ENCODE measurements around the gene GGT6. TPM values are rescaled to one million over a fixed set of nuclear protein-coding genes. Genes with fewer than 3 reads are reported as not detected.
"Not testable (repeated sequence)": the region's sequence is repeated elsewhere in the genome, so short reads cannot be mapped to it uniquely, and the experiment has no call there.

The GGT6 gene, protein sequence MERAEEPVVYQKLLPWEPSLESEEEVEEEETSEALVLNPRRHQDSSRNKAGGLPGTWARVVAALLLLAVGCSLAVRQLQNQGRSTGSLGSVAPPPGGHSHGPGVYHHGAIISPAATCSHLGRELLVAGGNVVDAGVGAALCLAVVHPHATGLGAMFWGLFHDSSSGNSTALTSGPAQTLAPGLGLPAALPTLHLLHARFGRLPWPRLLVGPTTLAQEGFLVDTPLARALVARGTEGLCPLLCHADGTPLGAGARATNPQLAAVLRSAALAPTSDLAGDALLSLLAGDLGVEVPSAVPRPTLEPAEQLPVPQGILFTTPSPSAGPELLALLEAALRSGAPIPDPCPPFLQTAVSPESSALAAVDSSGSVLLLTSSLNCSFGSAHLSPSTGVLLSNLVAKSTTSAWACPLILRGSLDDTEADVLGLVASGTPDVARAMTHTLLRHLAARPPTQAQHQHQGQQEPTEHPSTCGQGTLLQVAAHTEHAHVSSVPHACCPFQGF
- not detected for polyA plus RNA-seq (2013, experiment 1 of 4)
- polyA plus RNA-seq (2013, experiment 2 of 4): not detected
- not detected for polyA plus RNA-seq (2013, experiment 3 of 4)
- not detected for polyA plus RNA-seq (2013, experiment 4 of 4)

DNA sequence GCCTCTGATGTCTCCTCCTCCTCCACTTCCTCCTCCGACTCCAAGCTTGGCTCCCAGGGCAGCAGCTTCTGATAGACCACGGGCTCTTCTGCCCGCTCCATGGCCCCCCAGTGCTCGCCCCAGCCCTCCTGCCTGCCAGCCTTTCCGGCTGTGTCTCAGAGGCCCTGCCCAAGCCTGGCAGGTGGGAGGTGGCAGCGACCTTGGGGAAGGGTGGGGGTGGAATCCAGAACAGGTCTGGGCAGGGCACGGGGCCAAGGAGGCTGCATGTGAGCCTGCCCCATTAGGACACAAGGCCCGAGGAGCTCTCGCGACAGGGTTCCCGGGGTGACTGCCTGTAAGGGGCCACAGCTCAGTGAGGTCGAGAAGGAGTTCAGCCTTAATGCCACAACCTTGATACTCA is at the start of gene GGT6:
GGT6 (minus strand) TSS at position 157 of the 400 bp plus-strand sequence; CDS start at position 101, 56 bp downstream.
- Histone ChIP-seq H3K36me3 (ENCODE audit: control insufficient read depth, insufficient read depth, low read length) (no peaks in the 10 kb centered on the region), H3K4me3 (ENCODE audit: insufficient read depth, low read depth, low read length) (no peak within 1 kb of the TSS), H3K27ac (ENCODE audit: insufficient read depth, low read depth, low read length, poor library complexity, severe bottlenecking) (no peak within 1 kb of the TSS), H3K9me3 (ENCODE audit: control insufficient read depth, low read length) (no peaks in the 10 kb centered on the region), H3K4me1 (ENCODE audit: control insufficient read depth, insufficient read depth, low read length) (peaks cover 13% of the 10 kb centered on the region), H3K27me3 (ENCODE audit: control insufficient read depth, insufficient read depth, low read length, poor library complexity, severe bottlenecking) (no peaks in the 10 kb centered on the region)
- 86 to 87% methylated on average over 12 of the region's 12 CpGs for WGBS, 2 experiments

DNA sequence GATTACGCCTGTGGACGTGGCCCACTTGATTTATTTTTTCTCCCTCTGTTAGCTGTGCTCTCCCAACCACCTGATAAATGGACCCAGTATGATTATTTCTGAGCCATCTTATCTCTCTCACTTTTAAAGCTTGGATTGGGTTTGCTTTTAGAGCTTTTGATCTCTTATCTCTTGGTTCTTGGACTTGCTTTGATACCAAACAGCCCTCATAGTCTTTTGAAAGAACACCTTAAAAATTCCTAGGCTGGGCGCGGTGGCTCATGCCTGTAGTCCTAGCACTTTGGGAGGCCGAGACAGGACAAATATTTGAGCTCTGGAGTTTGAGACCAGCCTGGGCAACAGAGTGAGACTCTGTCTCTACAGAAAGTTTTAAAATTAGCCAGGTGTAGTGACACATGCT is 49.8 kb upstream of the GGT6 start:
- no peak overlapping the region for H3K4me3 ChIP-seq (ENCODE audit: insufficient read depth, low read depth, low read length)
- H3K9me3 ChIP-seq (ENCODE audit: control insufficient read depth, low read length): no peaks in the 10 kb centered on the region
- no peak overlapping the region for H3K27ac ChIP-seq (ENCODE audit: insufficient read depth, low read depth, low read length, poor library complexity, severe bottlenecking)
- 90 to 95% methylated on average over 5 of the region's 5 CpGs for WGBS, 2 experiments
- H3K36me3 ChIP-seq (ENCODE audit: control insufficient read depth, insufficient read depth, low read length): no peaks in the 10 kb centered on the region
- peaks cover 13% of the 10 kb centered on the region for H3K4me1 ChIP-seq (ENCODE audit: control insufficient read depth, insufficient read depth, low read length)
- H3K27me3 ChIP-seq (ENCODE audit: control insufficient read depth, insufficient read depth, low read length, poor library complexity, severe bottlenecking): no peaks in the 10 kb centered on the region

DNA sequence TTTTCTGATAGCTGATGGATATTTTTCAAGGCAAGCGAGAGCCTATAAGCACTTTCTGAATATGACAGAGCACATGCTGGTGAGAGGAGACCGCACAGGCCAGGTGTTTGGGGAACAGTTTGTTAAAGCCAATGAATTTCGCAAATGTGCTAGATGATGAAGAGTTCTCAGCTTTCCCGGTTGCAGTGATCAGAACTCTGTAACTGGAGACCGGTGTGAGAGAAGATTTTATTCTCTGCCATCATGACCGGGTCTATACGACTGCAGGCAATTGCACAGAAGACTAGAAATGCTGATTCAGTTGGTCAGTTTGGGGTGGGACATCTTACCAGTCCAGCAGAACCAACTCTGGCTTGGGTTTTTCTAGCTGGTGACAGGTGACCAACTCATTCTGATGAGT is 49.4 kb upstream of the GGT6 start:
- no peaks in the 10 kb centered on the region for H3K9me3 ChIP-seq (ENCODE audit: control insufficient read depth, low read length)
- H3K27ac ChIP-seq (ENCODE audit: insufficient read depth, low read depth, low read length, poor library complexity, severe bottlenecking): no peak overlapping the region

GRCh38 chr17:4607773-4608187 is 47.4 kb upstream of the GGT6 start:
- Histone ChIP-seq H3K4me1 (ENCODE audit: control insufficient read depth, insufficient read depth, low read length) (peaks cover 19% of the 10 kb centered on the region), H3K27ac (ENCODE audit: insufficient read depth, low read depth, low read length, poor library complexity, severe bottlenecking) (no peak overlapping the region)
- WGBS, 2 experiments: 51 to 53% methylated on average over 9 of the region's 9 CpGs

More for the DNA sequence above, 49.4 kb upstream of the GGT6 start:
- Histone ChIP-seq H3K36me3 (ENCODE audit: control insufficient read depth, insufficient read depth, low read length) (no peaks in the 10 kb centered on the region), H3K4me1 (ENCODE audit: control insufficient read depth, insufficient read depth, low read length) (peaks cover 13% of the 10 kb centered on the region), H3K27me3 (ENCODE audit: control insufficient read depth, insufficient read depth, low read length, poor library complexity, severe bottlenecking) (no peaks in the 10 kb centered on the region), H3K4me3 (ENCODE audit: insufficient read depth, low read depth, low read length) (no peak overlapping the region)
- WGBS, 2 experiments: 96 to 97% methylated on average over 7 of the region's 7 CpGs

DNA sequence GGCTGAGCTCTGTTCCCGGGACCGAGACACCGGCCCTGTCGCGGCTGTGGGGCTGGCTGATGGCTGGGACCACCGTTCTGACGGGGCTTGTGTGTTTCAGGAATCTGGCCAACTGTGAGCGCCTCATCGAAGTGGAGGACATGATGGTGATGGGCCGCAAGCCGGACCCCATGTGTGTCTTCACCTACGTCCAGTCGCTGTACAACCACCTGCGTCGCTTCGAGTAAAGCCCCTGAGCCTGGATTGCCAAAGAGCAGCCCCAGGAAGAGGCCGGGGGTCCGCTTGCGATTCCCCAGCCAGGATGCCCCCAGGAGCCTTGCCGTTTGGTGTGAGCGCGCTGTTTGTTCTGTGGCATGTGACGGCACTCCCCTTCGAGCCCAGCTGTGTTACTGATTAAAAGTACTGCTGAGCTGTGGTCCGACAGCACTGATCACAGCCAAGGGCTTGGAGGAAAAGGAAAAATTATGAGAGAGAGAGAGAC is 46.9 kb upstream of the GGT6 start:
- Histone ChIP-seq H3K4me1 (ENCODE audit: control insufficient read depth, insufficient read depth, low read length) (peaks cover 19% of the 10 kb centered on the region), H3K9me3 (ENCODE audit: control insufficient read depth, low read length) (no peaks in the 10 kb centered on the region), H3K27ac (ENCODE audit: insufficient read depth, low read depth, low read length, poor library complexity, severe bottlenecking) (no peak overlapping the region), H3K4me3 (ENCODE audit: insufficient read depth, low read depth, low read length) (no peak overlapping the region), H3K36me3 (ENCODE audit: control insufficient read depth, insufficient read depth, low read length) (no peaks in the 10 kb centered on the region), H3K27me3 (ENCODE audit: control insufficient read depth, insufficient read depth, low read length, poor library complexity, severe bottlenecking) (no peaks in the 10 kb centered on the region)
- WGBS, 2 experiments: 86% methylated on average over 25 of the region's 25 CpGs

More at GRCh38 chr17:4607773-4608187, 47.4 kb upstream of the GGT6 start:
- H3K9me3 ChIP-seq (ENCODE audit: control insufficient read depth, low read length): no peaks in the 10 kb centered on the region
- no peaks in the 10 kb centered on the region for H3K27me3 ChIP-seq (ENCODE audit: control insufficient read depth, insufficient read depth, low read length, poor library complexity, severe bottlenecking)
- no peak overlapping the region for H3K4me3 ChIP-seq (ENCODE audit: insufficient read depth, low read depth, low read length)
- no peaks in the 10 kb centered on the region for H3K36me3 ChIP-seq (ENCODE audit: control insufficient read depth, insufficient read depth, low read length)

DNA sequence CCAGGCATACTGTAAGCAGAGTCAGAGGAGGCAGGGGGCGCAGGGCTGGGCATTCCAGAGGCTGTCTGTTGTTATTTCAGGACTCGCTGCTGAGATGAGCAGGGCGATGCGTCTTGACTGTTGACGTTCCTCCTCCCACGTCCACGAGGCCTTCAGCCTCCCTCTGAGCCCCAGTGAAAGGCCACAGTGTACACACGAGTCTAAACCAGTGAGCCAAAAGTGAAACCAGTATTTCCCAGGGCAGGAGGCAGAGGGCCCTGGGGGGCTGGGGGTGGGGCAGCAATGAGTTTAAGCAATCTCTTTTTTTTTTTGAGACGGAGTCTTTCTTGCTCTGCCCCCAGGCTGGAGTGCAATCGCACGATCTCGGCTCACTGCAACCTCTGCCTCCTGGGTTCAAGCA is 45.4 kb upstream of the GGT6 start:
- no peaks in the 10 kb centered on the region for H3K27me3 ChIP-seq (ENCODE audit: control insufficient read depth, insufficient read depth, low read length, poor library complexity, severe bottlenecking)
- 86 to 87% methylated on average over 12 of the region's 12 CpGs for WGBS, 2 experiments
- H3K4me3 ChIP-seq (ENCODE audit: insufficient read depth, low read depth, low read length): no peak overlapping the region
- no peaks in the 10 kb centered on the region for H3K9me3 ChIP-seq (ENCODE audit: control insufficient read depth, low read length)
- H3K4me1 ChIP-seq (ENCODE audit: control insufficient read depth, insufficient read depth, low read length): peaks cover 21% of the 10 kb centered on the region
- no peaks in the 10 kb centered on the region for H3K36me3 ChIP-seq (ENCODE audit: control insufficient read depth, insufficient read depth, low read length)
- no peak overlapping the region for H3K27ac ChIP-seq (ENCODE audit: insufficient read depth, low read depth, low read length, poor library complexity, severe bottlenecking)

- H3K36me3 ChIP-seq (ENCODE audit: control insufficient read depth, insufficient read depth, low read length); H3K9me3 ChIP-seq (ENCODE audit: control insufficient read depth, low read length); H3K27ac ChIP-seq (ENCODE audit: insufficient read depth, low read depth, low read length, poor library complexity, severe bottlenecking); H3K4me3 ChIP-seq (ENCODE audit: insufficient read depth, low read depth, low read length); H3K27me3 ChIP-seq (ENCODE audit: control insufficient read depth, insufficient read depth, low read length, poor library complexity, severe bottlenecking): not testable (repeated sequence)
- 85 to 90% methylated on average over 11 of the region's 11 CpGs for WGBS, 2 experiments
- H3K4me1 ChIP-seq (ENCODE audit: control insufficient read depth, insufficient read depth, low read length): peaks cover 32% of the 10 kb centered on the region
Measured at GRCh38 chr17:4604736-4605135, 44.4 kb upstream of the GGT6 start.

DNA sequence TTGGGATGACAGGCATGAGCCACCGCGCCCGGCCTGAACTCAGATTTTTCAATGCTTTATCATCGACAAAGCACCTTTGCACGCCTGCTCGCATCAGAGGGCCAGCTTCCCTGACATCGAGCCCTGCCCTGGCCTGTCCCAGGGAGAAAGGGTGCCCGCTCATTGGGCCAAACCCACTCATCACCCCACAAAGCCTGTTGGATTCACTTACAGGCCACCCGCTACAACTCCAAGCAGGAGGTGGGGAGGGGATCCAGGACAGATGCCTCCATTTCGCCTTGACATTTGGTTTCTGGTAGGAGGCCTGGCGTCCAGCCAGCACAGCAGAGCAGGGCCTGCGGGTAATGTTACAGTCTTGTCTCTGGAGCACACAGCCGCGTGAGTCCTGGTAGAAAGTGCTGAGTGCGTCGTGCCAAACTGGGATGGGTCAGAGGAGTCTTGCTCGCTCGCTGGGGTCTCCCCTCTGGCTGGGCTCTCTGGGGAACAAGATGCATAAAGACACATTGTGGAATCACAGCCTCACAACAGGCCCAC is 43.8 kb upstream of the GGT6 start:
- no peak overlapping the region for H3K4me3 ChIP-seq (ENCODE audit: insufficient read depth, low read depth, low read length)
- peaks cover 37% of the 10 kb centered on the region for H3K4me1 ChIP-seq (ENCODE audit: control insufficient read depth, insufficient read depth, low read length)
- no peaks in the 10 kb centered on the region for H3K9me3 ChIP-seq (ENCODE audit: control insufficient read depth, low read length)
- no peaks in the 10 kb centered on the region for H3K36me3 ChIP-seq (ENCODE audit: control insufficient read depth, insufficient read depth, low read length)
- H3K27me3 ChIP-seq (ENCODE audit: control insufficient read depth, insufficient read depth, low read length, poor library complexity, severe bottlenecking): no peaks in the 10 kb centered on the region
- H3K27ac ChIP-seq (ENCODE audit: insufficient read depth, low read depth, low read length, poor library complexity, severe bottlenecking): no peak overlapping the region
- WGBS, 2 experiments: 83 to 85% methylated on average over 18 of the region's 18 CpGs

GRCh38 chr17:4602041-4602440 is 41.7 kb upstream of the GGT6 start:
- H3K36me3 ChIP-seq (ENCODE audit: control insufficient read depth, insufficient read depth, low read length): no peaks in the 10 kb centered on the region
- H3K9me3 ChIP-seq (ENCODE audit: control insufficient read depth, low read length): no peaks in the 10 kb centered on the region
- H3K4me1 ChIP-seq (ENCODE audit: control insufficient read depth, insufficient read depth, low read length): peaks cover 37% of the 10 kb centered on the region
- H3K27ac ChIP-seq (ENCODE audit: insufficient read depth, low read depth, low read length, poor library complexity, severe bottlenecking): no peak overlapping the region
- H3K4me3 ChIP-seq (ENCODE audit: insufficient read depth, low read depth, low read length): no peak overlapping the region
- 88 to 93% methylated on average over 4 to 5 of the region's 5 CpGs for WGBS, 2 experiments
- H3K27me3 ChIP-seq (ENCODE audit: control insufficient read depth, insufficient read depth, low read length, poor library complexity, severe bottlenecking): no peaks in the 10 kb centered on the region

DNA sequence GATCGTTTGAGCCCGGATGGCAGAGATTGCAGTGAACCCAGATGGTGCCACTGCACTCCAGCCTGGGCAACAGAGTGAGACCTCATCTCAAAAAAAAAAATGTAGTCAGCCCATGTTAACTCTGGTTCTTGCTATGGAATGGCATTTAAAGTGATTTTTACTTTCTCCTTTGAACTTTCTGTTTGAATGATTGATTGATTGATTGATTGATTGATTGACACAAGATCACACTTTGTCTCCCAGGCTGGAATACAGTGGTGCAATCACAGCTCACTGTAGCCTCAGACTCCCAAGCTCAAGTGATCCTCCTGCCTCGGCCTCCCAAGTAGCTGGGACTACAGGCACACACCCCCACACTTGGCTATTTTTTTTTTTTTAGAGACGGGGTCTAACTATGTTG is 40.9 kb upstream of the GGT6 start:
- no peaks in the 10 kb centered on the region for H3K9me3 ChIP-seq (ENCODE audit: control insufficient read depth, low read length)

More for the DNA sequence above, 40.9 kb upstream of the GGT6 start:
- no peaks in the 10 kb centered on the region for H3K27me3 ChIP-seq (ENCODE audit: control insufficient read depth, insufficient read depth, low read length, poor library complexity, severe bottlenecking)
- 94 to 97% methylated on average over 4 of the region's 4 CpGs for WGBS, 2 experiments
- H3K27ac ChIP-seq (ENCODE audit: insufficient read depth, low read depth, low read length, poor library complexity, severe bottlenecking): no peak overlapping the region
- no peaks in the 10 kb centered on the region for H3K36me3 ChIP-seq (ENCODE audit: control insufficient read depth, insufficient read depth, low read length)
- H3K4me1 ChIP-seq (ENCODE audit: control insufficient read depth, insufficient read depth, low read length): peaks cover 35% of the 10 kb centered on the region
- H3K4me3 ChIP-seq (ENCODE audit: insufficient read depth, low read depth, low read length): no peak overlapping the region
